ENCODE measurements around the gene DDI1. TPM values are rescaled to one million over a fixed set of nuclear protein-coding genes. Genes with fewer than 3 reads are reported as not detected.

The DDI1 gene
- total and polyA plus RNA-seq, 10 of the 15 experiments (the other 5 are each of a cell fraction or from before 2014, with no cell fraction given) = not detected

DNA sequence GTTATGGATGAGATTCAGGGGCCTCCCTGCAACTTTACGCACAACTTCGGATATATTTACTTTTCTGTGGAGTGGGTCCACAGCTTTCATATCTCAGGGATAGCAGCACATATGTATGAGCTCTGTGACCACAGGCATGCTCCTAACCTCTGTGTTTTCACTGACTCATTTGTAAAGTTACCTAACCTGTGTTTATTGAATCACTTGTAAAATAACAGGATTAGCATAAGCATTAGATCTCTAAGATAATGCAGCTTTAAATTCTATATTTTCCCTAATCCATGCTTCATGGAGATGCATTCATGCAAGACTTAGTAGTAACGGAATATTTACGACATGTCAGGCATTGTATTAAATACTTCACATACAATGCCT lies 47.9 kb upstream of the DDI1 start:
- WGBS (ENCODE audit: insufficient coverage, insufficient replicate concordance, low lambda C conversion rate, missing lambda C conversion rate) = 35% methylated on average over 4 of the region's 4 CpGs
- in situ Hi-C loops (cut with MboI) (no loop called here), intact Hi-C loops (cut with micrococcal nuclease; ENCODE audit: unreplicated experiment) (no loop called here)
- DNase-seq (ENCODE audit: low read depth, low spot score) (no peak), FAIRE-seq (no peak), ATAC-seq (no peak)
- Histone ChIP-seq H2AFZ (ENCODE audit: control insufficient read depth, low read depth, low read length) (no peak overlapping the region), H3K27me3 (replicated peaks in 1 of 2; ENCODE audit: control insufficient read depth in 2 of 2, insufficient read depth in 2 of 2, low read length in 1 of 2) (no peaks in the 10 kb centered on the region), H3K4me1 (ENCODE audit: control insufficient read depth, insufficient read depth, low read length) (no peaks in the 10 kb centered on the region), H3K9me3 (replicated peaks; ENCODE audit: control insufficient read depth, insufficient read depth, low read length) (no peaks in the 10 kb centered on the region), H3K4me3 (no peak overlapping the region), H3K27ac (ENCODE audit: control insufficient read depth, insufficient read depth) (no peak overlapping the region), H3K9ac (ENCODE audit: control insufficient read depth, insufficient read depth, low read length) (no peak overlapping the region), H3K4me2 (ENCODE audit: control insufficient read depth, insufficient read depth) (no peak overlapping the region), H3K36me3 (ENCODE audit: control insufficient read depth in 2 of 2, insufficient read depth in 2 of 2, low read length in 1 of 2) (no peaks in the 10 kb centered on the region), H3K79me2 (ENCODE audit: control insufficient read depth, insufficient read depth, low read length) (no peaks in the 10 kb centered on the region), H4K20me1 (ENCODE audit: control insufficient read depth, insufficient read depth) (no peaks in the 10 kb centered on the region)
- TF ChIP-seq ESRRA (IDR thresholded peaks at IDR 0.05; ENCODE audit: low read length) (no peak), ZBED1 (IDR thresholded peaks at IDR 0.05; ENCODE audit: borderline replicate concordance) (no peak), MYB (IDR thresholded peaks at IDR 0.05; ENCODE audit: borderline replicate concordance, low read depth, low read length) (no peak)
- ChIA-PET RAD21 (ENCODE audit: unreplicated experiment) (no interaction called here), CTCF (interaction anchor here (1.1 to 1.7 kb wide), 2 partner anchors 9 to 24 kb away, joined by 3 to 4 read pairs; no protein-coding TSS in a partner anchor), SMC1A (ENCODE audit: uncharacterized antibody, unreplicated experiment) (no interaction called here), POLR2A (interaction anchor here (0.5 kb wide), 1 partner anchor 279 kb away, joined by 4 read pairs; no protein-coding TSS in a partner anchor)
- no TSS peak for BruUV-seq (replicated peaks)

DNA sequence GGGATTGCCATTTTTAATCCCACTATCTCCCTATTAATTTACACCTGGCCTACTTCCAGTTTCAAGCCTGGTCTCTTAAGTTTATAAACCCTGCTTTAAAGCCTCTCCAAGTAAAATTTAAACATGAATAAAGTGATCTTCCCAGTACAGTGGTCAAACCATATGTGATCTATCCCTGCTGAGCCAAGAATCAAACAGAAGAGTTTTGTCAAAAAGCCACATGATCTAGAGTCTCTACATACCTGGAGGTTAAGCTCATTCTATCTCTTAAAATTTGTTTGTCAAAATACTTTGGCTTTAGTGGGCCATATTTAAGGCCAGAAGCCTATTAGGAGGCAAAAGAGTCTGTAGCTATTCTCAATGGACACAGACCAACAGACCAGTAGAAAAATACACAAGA lies 42.9 kb upstream of the DDI1 start:
- ChIA-PET RAD21 (ENCODE audit: unreplicated experiment) (interaction anchor here (1.0 to 1.5 kb wide), 2 partner anchors 35 to 94 kb away, joined by 4 to 5 read pairs; no protein-coding TSS in a partner anchor), POLR2A (no interaction called here), SMC1A (ENCODE audit: uncharacterized antibody, unreplicated experiment) (interaction anchor here (0.6 to 1.5 kb wide), 2 partner anchors 14 to 368 kb away, joined by 3 to 4 read pairs; no protein-coding TSS in a partner anchor), CTCF (no interaction called here)
- Histone ChIP-seq H2AFZ (ENCODE audit: control insufficient read depth, low read depth, low read length) (no peak overlapping the region), H3K27ac (ENCODE audit: control insufficient read depth, insufficient read depth) (no peak overlapping the region), H3K9ac (ENCODE audit: control insufficient read depth, insufficient read depth, low read length) (no peak overlapping the region), H3K79me2 (ENCODE audit: control insufficient read depth, insufficient read depth, low read length) (no peaks in the 10 kb centered on the region), H3K4me3 (no peak overlapping the region), H3K36me3 (ENCODE audit: control insufficient read depth in 2 of 2, insufficient read depth in 2 of 2, low read length in 1 of 2) (no peaks in the 10 kb centered on the region), H3K27me3 (replicated peaks in 1 of 2; ENCODE audit: control insufficient read depth in 2 of 2, insufficient read depth in 2 of 2, low read length in 1 of 2) (no peaks in the 10 kb centered on the region), H3K9me3 (replicated peaks; ENCODE audit: control insufficient read depth, insufficient read depth, low read length) (no peaks in the 10 kb centered on the region), H4K20me1 (ENCODE audit: control insufficient read depth, insufficient read depth) (no peaks in the 10 kb centered on the region), H3K4me1 (ENCODE audit: control insufficient read depth, insufficient read depth, low read length) (no peaks in the 10 kb centered on the region), H3K4me2 (ENCODE audit: control insufficient read depth, insufficient read depth) (no peak overlapping the region)
- TF ChIP-seq, protein P1, sequence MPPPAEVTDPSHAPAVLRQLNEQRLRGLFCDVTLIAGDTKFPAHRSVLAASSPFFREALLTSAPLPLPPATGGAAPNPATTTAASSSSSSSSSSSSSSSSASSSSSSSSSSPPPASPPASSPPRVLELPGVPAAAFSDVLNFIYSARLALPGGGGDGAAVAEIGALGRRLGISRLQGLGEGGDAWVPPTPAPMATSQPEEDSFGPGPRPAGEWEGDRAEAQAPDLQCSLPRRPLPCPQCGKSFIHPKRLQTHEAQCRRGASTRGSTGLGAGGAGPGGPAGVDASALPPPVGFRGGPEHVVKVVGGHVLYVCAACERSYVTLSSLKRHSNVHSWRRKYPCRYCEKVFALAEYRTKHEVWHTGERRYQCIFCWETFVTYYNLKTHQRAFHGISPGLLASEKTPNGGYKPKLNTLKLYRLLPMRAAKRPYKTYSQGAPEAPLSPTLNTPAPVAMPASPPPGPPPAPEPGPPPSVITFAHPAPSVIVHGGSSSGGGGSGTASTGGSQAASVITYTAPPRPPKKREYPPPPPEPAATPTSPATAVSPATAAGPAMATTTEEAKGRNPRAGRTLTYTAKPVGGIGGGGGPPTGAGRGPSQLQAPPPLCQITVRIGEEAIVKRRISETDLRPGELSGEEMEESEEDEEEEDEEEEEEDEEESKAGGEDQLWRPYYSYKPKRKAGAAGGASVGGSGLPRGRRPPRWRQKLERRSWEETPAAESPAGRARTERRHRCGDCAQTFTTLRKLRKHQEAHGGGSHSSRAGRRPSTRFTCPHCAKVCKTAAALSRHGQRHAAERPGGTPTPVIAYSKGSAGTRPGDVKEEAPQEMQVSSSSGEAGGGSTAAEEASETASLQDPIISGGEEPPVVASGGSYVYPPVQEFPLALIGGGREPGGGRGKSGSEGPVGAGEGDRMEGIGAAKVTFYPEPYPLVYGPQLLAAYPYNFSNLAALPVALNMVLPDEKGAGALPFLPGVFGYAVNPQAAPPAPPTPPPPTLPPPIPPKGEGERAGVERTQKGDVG (CRISPR knock-in tag; IDR thresholded peaks at IDR 0.05) = no peak
- TF ChIP-seq MTA3 (IDR thresholded peaks at IDR 0.05; ENCODE audit: borderline replicate concordance, low read length) = no peak
- no peak for TF ChIP-seq CREB1 (IDR thresholded peaks at IDR 0.05; ENCODE audit: low read depth)
- TF ChIP-seq SREBF2 (IDR thresholded peaks at IDR 0.05; ENCODE audit: low read length) = no peak
- TF ChIP-seq CUX1 (IDR thresholded peaks at IDR 0.05; ENCODE audit: insufficient replicate concordance, low read depth, low read length) = no peak
- TF ChIP-seq SP1 (IDR thresholded peaks at IDR 0.05; ENCODE audit: low read depth, low read length) = no peak
- DNase-seq (ENCODE audit: low read depth, low spot score) = no peak
- no peak for FAIRE-seq
- intact Hi-C loops (cut with micrococcal nuclease; ENCODE audit: unreplicated experiment) (no loop called here), in situ Hi-C loops (cut with MboI) (no loop called here)
- BruUV-seq (replicated peaks) = no TSS peak
- no peak for ATAC-seq

All from GM12878 (cell line).